A204.1 (cell line): ENCODE measurements around the gene DARS1.

Experiments used
- FAIRE-seq: peaks from 2 replicates; lab custom pipeline; 2012; peaks lifted over from hg19 to GRCh38; lab: Jason Lieb, UNC

DARS1 gene

GRCh38 chr2:136015699-136016098, 30.3 kb upstream of the DARS1 start:
- no peak for FAIRE-seq

GRCh38 chr2:136014411-136014810, 29.0 kb upstream of the DARS1 start:
- no peak for FAIRE-seq

GRCh38 chr2:136013955-136014354, 28.5 kb upstream of the DARS1 start:
- FAIRE-seq = no peak

GRCh38 chr2:136013136-136013685, 27.8 kb upstream of the DARS1 start:
- no peak for FAIRE-seq

- no peak for FAIRE-seq
These were observed 26.9 kb upstream of the DARS1 start for GRCh38 chr2:136012315-136012714.

GRCh38 chr2:136010126-136010525, 24.7 kb upstream of the DARS1 start:
- FAIRE-seq = no peak

GRCh38 chr2:136008205-136008865, 22.9 kb upstream of the DARS1 start:
- no peak for FAIRE-seq

GRCh38 chr2:136006658-136007057, 21.2 kb upstream of the DARS1 start:
- no peak for FAIRE-seq

- FAIRE-seq = no peak
These were observed 20.2 kb upstream of the DARS1 start for GRCh38 chr2:136005462-136006196.

GRCh38 chr2:136004965-136005364, 19.5 kb upstream of the DARS1 start:
- no peak for FAIRE-seq

GRCh38 chr2:136001131-136001530, 15.7 kb upstream of the DARS1 start:
- no peak for FAIRE-seq

GRCh38 chr2:136000502-136000901, 15.1 kb upstream of the DARS1 start:
- FAIRE-seq = no peak

GRCh38 chr2:135999899-136000298, 14.5 kb upstream of the DARS1 start:
- no peak for FAIRE-seq

- no peak for FAIRE-seq
These were observed 13.5 kb upstream of the DARS1 start for GRCh38 chr2:135998879-135999278.

- FAIRE-seq = no peak
These were observed 12.0 kb upstream of the DARS1 start for GRCh38 chr2:135997380-135997779.

GRCh38 chr2:135996304-135996703, 10.9 kb upstream of the DARS1 start:
- FAIRE-seq = no peak

GRCh38 chr2:135994281-135994680, 8.9 kb upstream of the DARS1 start:
- no peak for FAIRE-seq

- FAIRE-seq = no peak
These were observed 8.0 kb upstream of the DARS1 start for GRCh38 chr2:135993421-135993820.

GRCh38 chr2:135991861-135992260, 6.4 kb upstream of the DARS1 start:
- FAIRE-seq = no peak

GRCh38 chr2:135987441-135987840, 2.0 kb upstream of the DARS1 start:
- FAIRE-seq = no peak

GRCh38 chr2:135986507-135986906, 1.1 kb upstream of the DARS1 start:
- no peak for FAIRE-seq

- FAIRE-seq = no peak
These were observed 484 bp upstream of the DARS1 start for GRCh38 chr2:135985826-135986393.
